ENCODE results near the gene CDK9. TPM values are rescaled to one million over a fixed set of nuclear protein-coding genes. Genes with fewer than 3 reads are reported as not detected.

Gene CDK9
- polyA plus RNA-seq, 3 donors: 24.9 to 139 (median 26.4) TPM

- TF ChIP-seq CTCF (IDR thresholded peaks at IDR 0.05): no peak
- Histone ChIP-seq H3K4me3 (replicated peaks in 1 of 3; ENCODE audit: low read depth in 2 of 3, low read length in 3 of 3) (no peak overlapping the region), H3K9me3 (replicated peaks in 1 of 2; ENCODE audit: control insufficient read depth in 1 of 2, insufficient read depth in 1 of 2, low read length in 2 of 2) (no peaks in the 10 kb centered on the region), H3K27ac (ENCODE audit: low read depth in 1 of 2, low read length in 2 of 2) (no peak overlapping the region), H3K4me2 (replicated peaks; ENCODE audit: extremely low read depth, low read length, poor library complexity, severe bottlenecking) (no peak overlapping the region), H4K20me1 (ENCODE audit: insufficient read depth, low read length) (peaks cover 91% of the 10 kb centered on the region), H3K79me2 (ENCODE audit: insufficient read depth, low read length) (peaks cover 57% of the 10 kb centered on the region), H2AFZ (ENCODE audit: insufficient read depth, low read depth, low read length, poor library complexity, severe bottlenecking) (no peak overlapping the region), H3K4me1 (ENCODE audit: control insufficient read depth in 1 of 2, insufficient read depth in 2 of 2, low read length in 2 of 2) (peaks cover 13 to 17% of the 10 kb centered on the region in 2 donors), H3K27me3 (ENCODE audit: control insufficient read depth in 2 of 2, insufficient read depth in 2 of 2, low read length in 2 of 2) (no peaks in the 10 kb centered on the region), H3K36me3 (replicated peaks in 1 of 2; ENCODE audit: control insufficient read depth in 1 of 2, insufficient read depth in 2 of 2, low read length in 2 of 2) (peaks cover 61 to 66% of the 10 kb centered on the region in 2 donors), H3K9ac (ENCODE audit: insufficient read depth, low read length, poor library complexity, severe bottlenecking) (no peak overlapping the region)
- H3K9me3 Mint-ChIP-seq: no peaks in the 10 kb centered on the region
- DNase-seq: no peak
- peaks cover 53 to 64% of the 10 kb centered on the region in 2 donors for H3K36me3 Mint-ChIP-seq
- H3K4me1 Mint-ChIP-seq: peaks cover 16% of the 10 kb centered on the region
- H3K27me3 Mint-ChIP-seq (ENCODE audit: low read depth in 3 of 3): peaks cover under 1 to 2% (median 2%) of the 10 kb centered on the region in 3 donors
- no peak overlapping the region for H3K4me3 Mint-ChIP-seq
- 100% methylated on average over 2 of the region's 9 CpGs for WGBS (ENCODE audit: insufficient coverage)
- intact Hi-C loops (cut with micrococcal nuclease): no loop called here
- H3K27ac Mint-ChIP-seq: peak overlapping the region in 3 of 7 donors; percentile 12 to 86 (median 42)
Measured at GRCh38 chr9:127790094-127790855, 4.4 kb downstream of the CDK9 start.

- intact Hi-C loops (cut with micrococcal nuclease): no loop called here
- H3K27ac Mint-ChIP-seq: peak overlapping the region in 1 of 7 donors; percentile 50
- Histone ChIP-seq H3K27me3 (ENCODE audit: control insufficient read depth in 2 of 2, insufficient read depth in 2 of 2, low read length in 2 of 2) (no peaks in the 10 kb centered on the region), H3K4me1 (ENCODE audit: control insufficient read depth in 1 of 2, insufficient read depth in 2 of 2, low read length in 2 of 2) (peaks cover 13 to 17% of the 10 kb centered on the region in 2 donors), H3K27ac (ENCODE audit: low read depth in 1 of 2, low read length in 2 of 2) (no peak overlapping the region), H3K9ac (ENCODE audit: insufficient read depth, low read length, poor library complexity, severe bottlenecking) (no peak overlapping the region), H4K20me1 (ENCODE audit: insufficient read depth, low read length) (peaks cover 96% of the 10 kb centered on the region), H3K4me2 (replicated peaks; ENCODE audit: extremely low read depth, low read length, poor library complexity, severe bottlenecking) (no peak overlapping the region), H3K79me2 (ENCODE audit: insufficient read depth, low read length) (peaks cover 55% of the 10 kb centered on the region), H2AFZ (ENCODE audit: insufficient read depth, low read depth, low read length, poor library complexity, severe bottlenecking) (no peak overlapping the region), H3K36me3 (replicated peaks in 1 of 2; ENCODE audit: control insufficient read depth in 1 of 2, insufficient read depth in 2 of 2, low read length in 2 of 2) (peaks cover 61 to 66% of the 10 kb centered on the region in 2 donors), H3K4me3 (replicated peaks in 1 of 3; ENCODE audit: low read depth in 2 of 3, low read length in 3 of 3) (no peak overlapping the region), H3K9me3 (replicated peaks in 1 of 2; ENCODE audit: control insufficient read depth in 1 of 2, insufficient read depth in 1 of 2, low read length in 2 of 2) (no peaks in the 10 kb centered on the region)
- no peak for TF ChIP-seq CTCF (IDR thresholded peaks at IDR 0.05)
- WGBS (ENCODE audit: insufficient coverage): 93% methylated on average over 4 of the region's 4 CpGs
- H3K27me3 Mint-ChIP-seq (ENCODE audit: low read depth in 3 of 3): peaks cover 2 to 5% (median 4%) of the 10 kb centered on the region in 3 donors
- peaks cover 19% of the 10 kb centered on the region for H3K4me1 Mint-ChIP-seq
- H3K9me3 Mint-ChIP-seq: no peaks in the 10 kb centered on the region
- peaks cover 53 to 64% of the 10 kb centered on the region in 2 donors for H3K36me3 Mint-ChIP-seq
- no peak for DNase-seq
- no peak overlapping the region for H3K4me3 Mint-ChIP-seq
Measured at GRCh38 chr9:127791085-127791484, 5.3 kb downstream of the CDK9 start.
